ENCODE results near the gene C11orf87.

Gene C11orf87

DNA sequence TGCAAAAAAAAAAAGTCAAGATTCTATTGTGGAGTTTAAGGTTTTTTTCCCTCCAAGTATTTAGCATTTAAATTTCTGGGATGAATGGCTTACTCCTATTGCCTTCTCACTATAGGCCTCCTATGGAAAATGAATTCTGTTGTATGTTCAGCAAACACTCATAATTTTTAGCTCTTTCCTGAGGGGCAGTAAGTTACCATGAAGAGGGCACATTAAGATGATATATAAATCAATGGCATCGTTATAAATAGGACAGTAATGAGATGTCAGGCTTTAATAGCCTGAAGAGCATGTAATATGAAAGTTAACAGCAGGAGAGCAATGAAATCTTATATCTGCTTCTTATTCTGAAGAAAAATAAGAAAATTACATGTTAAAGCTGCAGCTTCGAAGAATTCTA is 32.9 kb downstream of the C11orf87 start:
- DNase-seq = no peak
